Stimulated activated CD4-positive, alpha-beta T cell treated with anti-CD3 and anti-CD28 coated beads, Interleukin-12 subunit alpha, Interleukin-12 subunit beta, amount 100 ng/mL, for 48 hours (primary cell): ENCODE results near the gene NCOA5.

Source experiments
- DNase-seq, 3 donors: peaks; one replicate each; pipeline ENCODE4 v3.0.0-alpha.2; 2020; ENCODE audit warnings: low read depth in 2 of 3, low spot score in 1 of 3

The NCOA5 gene

DNA sequence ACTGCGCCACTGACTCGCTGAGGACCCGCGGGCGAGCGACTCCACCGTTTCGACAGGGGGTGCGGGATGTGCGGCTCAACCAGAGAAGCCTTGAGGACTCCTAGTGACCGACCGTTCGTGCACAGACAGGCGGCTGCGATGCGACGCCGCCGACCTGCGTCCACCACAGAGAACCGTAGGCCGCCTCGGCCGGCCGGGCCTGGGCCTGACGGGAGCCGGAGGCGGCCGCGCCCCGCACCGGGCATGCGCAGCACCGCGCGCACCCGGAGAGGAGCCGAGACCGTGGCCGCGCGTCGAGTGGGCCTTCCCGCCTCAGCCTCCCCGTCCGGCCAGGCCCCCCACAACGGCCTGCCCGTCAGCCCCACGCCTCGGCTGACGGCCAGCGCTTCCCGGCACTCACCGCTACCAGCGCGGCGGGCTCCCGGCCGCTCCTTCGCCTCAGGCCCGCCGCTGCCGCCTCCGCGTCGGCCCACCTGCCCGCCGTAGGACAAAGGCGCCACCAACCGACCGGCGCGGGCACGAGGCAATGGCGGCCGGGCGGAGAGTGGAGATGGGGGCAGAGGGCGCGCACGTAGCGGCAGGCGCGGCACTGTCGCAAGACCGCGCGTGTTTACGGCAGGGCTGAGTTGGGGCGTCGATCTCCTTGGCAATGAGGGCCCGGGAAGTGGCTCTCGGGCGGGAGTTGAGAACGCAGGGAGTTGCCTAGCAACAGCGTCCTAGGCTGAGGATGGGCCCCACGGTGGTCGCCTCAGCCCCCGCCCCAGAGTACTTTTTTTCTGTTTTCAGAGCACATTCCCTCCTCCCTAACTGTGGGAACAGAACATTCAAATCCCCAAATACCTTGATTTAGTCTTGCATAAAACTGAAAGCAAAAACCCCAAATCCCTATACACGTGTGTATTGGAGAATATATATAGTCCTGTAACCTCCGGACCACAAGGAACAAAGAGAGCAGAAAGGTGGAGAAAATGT is at the start of gene NCOA5:
Gene NCOA5 (minus strand): TSS at position 546 of the 972 bp plus-strand sequence. CDS start 10,538 bp downstream, outside the sequence.
- DNase-seq: peak; percentile 89 to 91 (median 91)

DNA sequence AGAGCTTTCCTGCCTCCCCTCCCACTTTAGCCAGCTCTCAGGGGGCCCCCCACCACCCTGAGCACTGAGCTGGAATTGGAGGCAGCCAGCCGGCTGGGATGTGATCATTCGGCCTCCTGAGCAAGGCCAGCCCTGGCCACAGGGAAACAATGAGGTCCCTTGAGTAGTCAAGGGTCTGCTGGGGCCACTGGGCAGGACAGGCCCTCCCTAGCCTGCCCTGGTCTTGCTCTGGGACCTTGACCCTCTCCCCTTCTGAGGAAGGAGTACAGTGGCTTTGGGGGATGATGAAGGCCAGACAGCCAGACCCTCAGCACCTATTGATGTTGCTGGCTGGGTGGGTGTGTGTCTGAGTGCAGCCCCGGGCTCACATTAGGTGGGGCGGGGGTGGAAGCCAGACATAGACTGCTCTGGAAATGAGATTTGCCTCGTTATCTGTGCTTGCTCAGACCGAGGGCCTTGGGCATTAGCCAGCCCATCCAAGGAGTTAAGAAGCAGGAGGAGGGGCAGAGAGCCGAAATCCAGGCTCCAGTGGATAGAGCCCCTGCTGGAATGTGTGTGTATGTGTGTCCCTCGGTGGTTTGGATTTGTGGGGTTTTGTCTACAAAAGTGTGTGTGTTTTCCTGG is 49.6 kb upstream of the NCOA5 start:
- DNase-seq: no peak

DNA sequence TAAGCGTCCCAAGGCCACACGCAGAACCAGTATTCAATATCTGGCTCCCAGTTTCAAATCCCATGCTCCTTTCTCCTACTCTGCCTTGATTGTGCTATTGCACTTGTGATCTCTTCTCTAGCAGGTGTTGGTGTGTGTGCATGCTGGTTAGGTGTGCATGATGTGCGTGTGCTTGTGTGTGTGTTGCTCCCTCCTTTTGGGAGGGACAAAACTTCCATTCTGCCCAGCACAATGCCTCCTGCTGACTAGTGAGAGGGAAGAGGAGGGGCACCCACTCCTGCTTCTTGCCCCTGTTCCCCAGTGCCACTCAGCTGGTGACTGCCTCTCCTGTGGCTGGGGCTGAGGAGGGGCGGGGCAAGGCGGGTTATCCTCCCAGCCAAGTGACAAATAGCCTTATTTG is 48.1 kb upstream of the NCOA5 start:
- DNase-seq: no peak

DNA sequence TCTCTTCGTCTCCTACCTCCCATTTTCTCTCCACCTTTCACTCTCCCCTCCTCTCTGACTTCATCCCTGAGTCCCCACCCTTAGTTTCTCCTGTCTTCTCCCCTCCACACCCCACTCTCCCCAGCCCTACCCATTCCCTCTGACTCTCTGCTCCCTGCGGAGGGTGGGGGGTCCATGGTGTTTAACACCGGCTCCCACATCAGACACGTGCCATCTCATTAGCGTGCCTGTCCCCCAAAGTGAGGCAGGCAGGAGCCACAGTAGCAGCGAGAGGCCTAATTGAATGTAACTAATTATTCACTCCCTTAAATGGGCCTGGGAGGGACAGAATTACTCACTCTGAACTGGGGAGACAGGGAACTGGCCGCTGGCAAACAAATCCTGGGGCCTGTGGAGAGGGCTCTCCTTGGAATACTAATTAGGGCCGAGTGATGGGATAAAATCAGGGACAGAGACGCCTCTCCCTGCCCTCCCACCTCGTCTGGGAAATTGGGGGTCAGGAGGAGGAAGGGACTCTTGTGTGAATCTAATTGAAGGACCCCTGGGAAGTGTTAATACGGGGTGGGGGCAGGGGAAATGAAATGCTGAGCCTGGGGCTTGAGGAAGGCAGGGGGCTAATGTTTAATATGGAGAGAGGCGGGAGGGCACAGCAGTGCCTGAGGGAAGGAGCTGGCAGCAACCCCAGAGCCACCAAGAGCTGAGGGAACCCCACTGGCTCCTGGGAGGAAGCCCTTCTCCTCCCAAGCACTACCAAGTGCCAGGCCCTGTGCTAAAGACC is 46.3 kb upstream of the NCOA5 start:
- no peak for DNase-seq

DNA sequence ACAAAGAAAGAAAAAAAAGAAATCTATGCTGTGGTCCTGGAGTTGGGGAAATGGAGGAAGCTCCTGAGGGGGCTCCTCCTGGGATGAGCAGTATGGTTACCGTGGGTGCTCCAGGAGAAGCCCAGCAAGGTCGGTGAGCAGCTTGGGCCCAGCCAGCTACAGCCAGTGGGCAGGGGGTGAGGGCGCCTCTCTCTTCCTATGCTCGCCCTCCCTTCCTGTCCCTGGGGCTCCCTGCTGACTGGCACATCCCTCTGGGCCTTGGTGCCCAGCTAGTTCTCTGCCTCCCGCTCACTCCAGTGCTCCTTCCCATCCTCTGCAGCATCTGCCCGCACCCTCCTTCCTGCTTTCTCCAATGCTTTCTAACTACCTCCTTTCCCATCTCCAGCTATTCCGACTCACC is 45.0 kb upstream of the NCOA5 start:
- DNase-seq: no peak

DNA sequence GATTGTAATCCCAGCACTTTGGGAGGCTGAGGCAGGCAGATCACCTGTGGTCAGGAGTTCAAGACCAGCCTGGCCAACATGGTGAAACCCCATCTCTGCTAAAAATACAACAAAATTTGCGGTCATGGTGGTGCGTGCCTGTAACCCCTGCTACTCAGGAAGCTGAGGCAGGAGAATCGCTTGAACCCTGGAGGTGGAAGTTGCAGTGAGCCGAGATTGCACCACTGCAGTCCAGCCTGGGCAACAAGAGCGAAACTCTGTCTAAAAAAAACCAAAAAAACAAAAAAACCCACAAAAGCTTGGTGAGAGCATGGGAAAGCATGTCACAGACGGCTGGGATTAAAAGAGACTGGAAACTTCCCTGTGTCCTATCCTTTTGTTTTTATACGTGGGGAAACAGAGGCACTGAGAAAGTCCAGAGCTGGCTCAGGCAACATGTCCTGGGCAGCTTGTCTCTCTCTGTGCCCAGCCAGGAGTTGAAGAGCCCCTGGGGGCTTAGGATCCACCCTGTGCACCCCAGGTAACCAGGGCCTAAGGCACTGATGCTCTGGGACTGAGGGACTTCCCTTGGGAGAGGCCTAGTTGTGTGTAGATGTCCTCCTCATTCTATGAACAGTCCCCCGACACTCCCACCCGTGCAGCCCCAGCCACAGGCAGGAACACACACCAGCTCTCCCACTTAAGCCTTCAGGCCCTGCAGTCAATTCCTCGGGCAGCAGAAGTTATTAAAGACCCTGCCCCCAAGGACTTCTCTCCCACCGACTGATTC is 44.3 kb upstream of the NCOA5 start:
- DNase-seq: no peak

DNA sequence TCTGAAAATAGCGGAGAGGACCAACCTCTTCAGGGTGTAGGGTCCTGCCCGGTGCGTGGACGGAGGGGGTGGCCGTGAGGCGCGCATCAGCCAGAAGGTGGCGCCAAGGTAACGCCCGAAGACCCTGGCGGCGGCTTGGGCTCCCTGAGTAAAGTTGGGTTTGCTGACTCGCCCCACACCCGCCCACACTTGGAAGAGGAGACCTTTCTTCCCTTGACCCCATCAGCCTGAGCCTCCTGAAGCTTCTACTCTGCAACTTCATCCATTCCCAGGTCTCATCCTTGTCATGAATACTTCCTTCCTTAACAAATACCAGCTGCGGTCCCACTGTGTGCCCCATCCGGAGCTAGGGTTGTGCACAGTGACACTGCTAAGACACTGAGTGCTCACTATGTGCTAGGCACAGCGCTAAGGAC is 43.0 kb upstream of the NCOA5 start:
- peak; percentile 41 to 67 (median 55) for DNase-seq

DNA sequence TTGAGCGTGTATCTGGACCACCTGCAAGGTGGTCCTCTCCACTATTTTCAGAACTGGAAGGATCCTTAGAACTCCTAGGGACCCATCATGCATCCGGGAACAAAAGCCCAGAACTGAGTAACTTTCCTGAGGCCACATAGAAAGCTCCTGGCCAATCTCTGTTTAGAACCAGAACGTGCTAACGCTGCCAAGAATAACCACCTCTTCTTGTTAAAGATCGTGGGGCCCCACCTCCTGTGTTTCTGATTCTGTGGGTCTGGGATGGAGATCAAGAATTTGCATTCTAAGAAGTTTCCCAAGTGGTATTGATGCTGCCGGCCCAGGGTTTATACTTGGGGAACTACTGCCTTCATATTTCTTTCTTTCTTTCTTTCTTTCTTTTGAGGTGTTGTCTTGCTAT is 41.6 kb upstream of the NCOA5 start:
- no peak for DNase-seq

DNA sequence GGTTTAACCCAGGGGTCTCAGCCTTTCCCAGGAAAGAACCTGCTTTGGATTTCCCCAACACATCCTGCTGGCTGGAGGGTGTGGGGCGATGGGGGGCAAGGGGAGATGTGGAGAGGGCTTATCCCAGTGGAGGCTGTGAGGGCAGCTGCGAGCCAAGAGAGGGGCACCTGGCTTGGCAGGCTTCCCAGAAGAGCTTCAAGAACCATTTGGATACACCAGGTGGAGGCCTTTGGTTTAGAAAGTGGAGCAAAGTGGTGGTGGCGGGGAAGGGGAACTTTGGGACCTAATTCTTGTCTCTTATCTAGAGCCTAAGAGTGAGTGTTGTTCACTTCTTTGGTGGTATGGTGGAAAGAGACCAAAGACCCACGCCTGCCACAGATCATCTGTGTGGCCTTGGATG is 40.8 kb upstream of the NCOA5 start:
- no peak for DNase-seq

DNA sequence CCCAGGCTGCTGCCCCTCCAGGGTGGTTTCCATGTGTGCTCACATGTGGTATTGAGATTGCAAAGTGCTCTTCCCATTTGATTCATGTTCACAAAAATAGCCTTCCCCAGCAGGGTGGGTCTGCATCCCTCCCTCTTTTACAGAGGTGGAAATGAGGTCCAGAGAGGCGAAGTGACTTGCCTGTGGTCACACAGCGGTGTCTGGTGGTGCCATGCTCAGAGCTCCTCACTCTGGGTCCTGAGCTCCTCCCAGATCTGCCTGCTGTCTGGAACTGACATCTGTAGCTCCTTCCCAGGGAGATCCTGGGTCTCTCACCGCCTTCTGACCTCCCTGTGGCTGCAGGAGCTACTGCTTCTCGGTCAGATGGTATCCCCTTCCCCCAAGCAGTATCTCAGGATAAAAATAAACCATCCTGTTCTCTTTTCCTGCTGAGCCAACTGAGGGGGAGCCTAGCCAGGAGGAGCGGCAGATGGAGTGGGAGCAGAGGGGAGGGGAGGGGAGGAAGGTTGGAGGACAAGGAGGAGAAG is 40.3 kb upstream of the NCOA5 start:
- DNase-seq: no peak

DNA sequence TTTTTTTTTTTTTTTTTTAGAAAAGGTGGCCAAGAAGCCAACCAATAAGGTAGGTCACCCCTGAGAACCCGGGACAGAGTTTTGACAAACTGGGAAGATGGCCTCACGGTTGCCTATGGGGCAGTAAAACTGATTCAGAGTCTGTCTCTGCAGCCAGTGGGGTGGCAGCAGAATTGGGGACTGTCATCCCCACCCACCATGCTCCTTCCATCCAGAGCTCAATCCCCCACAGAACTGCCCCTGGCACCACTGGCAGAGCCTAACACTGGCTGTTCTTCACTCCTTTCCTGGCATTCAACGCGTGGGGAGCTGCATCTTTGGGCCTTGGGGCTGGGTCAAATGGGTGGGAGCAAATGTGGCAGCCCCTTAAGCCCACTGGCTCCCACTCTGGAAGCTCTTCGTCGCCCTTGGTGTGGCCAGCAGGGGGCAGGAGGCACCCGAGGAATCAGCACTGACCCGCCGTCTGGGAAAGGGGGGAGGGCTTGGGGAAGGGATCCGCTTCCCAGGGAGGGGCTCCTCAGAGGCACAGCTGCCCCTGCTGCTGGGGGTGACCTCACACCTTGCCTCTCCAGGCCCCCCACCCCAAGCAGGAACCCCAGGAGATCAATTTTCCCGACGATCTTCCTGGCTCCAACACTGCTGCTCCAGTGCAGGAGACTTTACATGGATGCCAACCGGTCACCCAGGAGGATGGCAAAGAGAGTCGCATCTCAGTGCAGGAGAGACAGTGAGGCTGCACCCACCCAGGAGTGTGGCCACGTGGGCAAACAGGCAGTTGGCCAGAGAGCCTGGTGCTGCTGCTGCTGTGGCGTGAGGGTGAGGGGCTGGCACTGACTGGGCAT is 38.8 kb upstream of the NCOA5 start:
- no peak for DNase-seq

DNA sequence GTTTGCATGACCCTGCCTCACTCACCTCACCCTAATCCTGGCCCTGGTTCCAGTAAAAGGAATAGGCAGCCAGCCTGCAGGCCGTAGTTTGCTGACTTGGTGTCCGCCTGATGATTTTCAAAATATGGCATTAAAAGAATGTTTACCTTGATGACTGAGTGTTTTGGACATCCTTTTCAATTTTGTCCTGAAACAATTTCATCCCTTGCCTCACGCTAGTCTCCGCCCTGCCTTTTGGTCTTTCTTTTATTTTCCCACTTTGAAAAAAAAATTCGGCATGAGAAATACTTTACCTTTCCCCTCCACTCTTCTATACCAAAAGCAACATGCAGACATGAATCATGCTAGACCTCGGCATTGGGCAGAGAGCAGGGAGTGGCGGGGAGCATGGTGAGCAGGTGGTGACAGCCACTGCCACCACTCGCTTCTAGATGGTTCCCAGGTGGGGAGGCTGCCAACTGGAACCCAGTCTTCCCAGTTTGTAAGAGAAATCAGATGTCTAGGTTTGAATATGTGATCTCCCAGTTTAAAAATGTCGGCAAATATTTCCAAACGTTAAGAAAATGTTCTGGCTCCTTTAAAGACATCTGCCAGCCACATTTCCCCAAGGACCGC is 37.7 kb upstream of the NCOA5 start:
- DNase-seq: no peak

DNA sequence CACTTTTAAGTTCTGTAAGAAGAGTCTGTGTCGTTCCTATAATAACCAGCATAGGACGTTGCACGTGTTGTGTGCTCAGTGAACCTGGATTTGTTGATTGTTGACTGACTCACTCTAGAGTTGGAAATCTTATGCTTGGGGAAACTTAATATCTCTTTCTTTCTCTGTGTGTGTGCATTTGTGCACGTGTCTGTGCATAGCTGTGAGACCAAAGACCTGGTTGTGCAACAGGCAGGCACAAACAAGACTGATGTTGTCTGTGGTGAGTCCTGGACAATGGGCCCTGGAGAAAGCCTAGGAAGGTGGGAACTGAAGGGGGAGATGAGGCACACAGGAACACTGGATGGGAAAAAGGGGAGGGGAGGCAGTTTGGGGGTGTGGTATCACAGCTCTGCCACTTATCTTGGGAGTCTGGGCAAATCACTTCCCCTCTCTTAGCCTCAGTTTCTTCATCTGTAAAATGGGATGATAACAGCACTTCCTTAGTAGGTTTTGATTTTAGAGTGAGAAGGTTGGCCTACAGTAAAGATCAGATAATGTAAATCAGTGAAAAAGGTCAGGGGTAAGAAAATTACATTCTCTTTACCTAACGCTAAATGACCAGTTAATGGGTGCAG is 36.8 kb upstream of the NCOA5 start:
- no peak for DNase-seq

DNA sequence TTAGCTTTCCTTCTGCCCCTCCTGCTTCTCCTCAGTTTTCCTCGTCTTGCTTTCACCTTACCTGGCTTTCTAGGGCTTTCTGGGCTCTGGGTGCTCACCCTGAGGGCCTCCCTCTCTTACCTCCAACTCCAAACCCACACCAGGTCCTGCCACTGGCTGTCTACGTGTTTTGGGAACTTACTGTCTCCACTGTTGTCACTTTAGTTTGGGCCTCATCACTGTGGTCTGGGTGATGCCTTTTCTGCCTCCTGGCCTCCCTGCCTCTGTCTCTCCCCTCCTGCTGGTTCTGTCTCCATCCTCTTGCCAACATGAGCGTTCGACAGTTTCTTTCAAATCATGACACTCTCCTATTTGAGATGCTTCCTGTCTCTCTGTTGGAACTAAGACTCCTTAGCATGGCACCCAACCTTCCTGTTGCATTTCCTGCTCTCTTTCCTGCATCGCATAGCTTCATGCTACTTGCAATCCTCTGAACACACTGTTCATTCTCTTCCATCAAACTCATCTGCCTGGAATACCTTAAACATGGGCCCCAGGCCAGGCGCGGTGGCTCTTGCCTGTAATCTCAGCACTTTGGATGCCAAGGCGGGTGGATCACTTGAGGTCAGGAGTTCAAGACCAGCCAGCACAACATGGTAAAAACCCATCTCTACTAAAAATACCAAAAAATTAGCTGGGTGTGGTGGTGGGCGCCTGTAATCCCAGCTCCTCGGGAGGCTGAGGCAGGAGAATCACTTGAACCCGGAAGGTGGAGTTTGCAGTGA is 33.9 kb upstream of the NCOA5 start:
- DNase-seq: no peak

DNA sequence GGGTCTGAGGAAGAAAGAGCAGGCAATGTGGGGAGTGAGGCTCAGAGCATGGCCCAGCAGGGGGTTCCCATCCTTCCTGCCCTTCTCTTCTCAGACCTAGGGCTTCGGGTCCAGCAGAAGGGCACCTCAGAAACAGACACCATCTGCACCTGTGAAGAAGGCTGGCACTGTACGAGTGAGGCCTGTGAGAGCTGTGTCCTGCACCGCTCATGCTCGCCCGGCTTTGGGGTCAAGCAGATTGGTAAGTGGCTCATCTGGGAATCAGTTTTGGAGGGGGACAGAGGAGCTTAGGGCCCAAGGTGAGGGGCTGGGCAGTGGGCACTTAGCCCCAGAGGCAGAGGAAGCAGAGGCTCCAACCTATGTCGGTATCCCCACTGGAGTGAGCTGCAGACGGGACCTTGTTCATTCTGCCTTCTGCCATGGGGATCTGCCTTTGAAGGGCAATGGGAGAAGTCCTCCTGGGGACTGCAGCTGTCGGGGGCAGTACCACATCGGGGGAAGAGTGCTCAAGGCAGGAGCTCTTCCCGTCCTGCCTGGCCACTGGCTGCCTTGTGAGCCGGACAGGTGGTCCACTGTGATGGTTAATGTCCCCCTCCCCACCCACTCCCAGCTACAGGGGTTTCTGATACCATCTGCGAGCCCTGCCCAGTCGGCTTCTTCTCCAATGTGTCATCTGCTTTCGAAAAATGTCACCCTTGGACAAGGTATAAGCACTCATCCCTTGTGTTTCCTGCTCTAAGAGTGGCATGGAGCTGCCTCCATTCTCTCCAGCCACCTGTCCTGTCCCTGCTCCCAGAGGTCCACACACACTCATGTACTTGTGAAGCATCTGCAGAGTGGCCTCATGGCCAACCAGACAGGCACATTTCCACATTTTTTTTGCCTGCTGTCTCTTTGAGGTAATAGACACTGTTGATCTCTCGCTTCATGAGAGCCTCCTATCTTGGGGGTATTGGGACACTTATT is 33.0 kb upstream of the NCOA5 start:
- DNase-seq: no peak

DNA sequence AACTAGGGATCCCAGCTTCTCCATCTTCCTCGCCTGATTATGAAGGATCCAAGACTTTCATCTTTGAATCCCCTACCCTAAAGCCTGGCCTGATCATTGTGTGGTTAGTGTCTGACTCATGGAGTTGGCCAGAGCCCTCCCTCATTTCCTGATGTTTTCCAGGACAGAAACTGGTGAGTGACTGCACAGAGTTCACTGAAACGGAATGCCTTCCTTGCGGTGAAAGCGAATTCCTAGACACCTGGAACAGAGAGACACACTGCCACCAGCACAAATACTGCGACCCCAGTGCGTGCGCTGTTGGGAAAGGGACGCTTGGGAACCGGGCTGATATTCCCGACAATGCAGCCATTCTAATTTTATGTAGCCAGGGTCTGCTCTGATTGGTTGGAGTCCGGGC is 32.3 kb upstream of the NCOA5 start:
- no peak for DNase-seq
